ENCODE measurements around the gene SLC25A23. TPM values are rescaled to one million over a fixed set of nuclear protein-coding genes. Genes with fewer than 3 reads are reported as not detected.

SLC25A23 gene
- total RNA-seq, 1 donor from 2014 or later, result 51.4 TPM

DNA sequence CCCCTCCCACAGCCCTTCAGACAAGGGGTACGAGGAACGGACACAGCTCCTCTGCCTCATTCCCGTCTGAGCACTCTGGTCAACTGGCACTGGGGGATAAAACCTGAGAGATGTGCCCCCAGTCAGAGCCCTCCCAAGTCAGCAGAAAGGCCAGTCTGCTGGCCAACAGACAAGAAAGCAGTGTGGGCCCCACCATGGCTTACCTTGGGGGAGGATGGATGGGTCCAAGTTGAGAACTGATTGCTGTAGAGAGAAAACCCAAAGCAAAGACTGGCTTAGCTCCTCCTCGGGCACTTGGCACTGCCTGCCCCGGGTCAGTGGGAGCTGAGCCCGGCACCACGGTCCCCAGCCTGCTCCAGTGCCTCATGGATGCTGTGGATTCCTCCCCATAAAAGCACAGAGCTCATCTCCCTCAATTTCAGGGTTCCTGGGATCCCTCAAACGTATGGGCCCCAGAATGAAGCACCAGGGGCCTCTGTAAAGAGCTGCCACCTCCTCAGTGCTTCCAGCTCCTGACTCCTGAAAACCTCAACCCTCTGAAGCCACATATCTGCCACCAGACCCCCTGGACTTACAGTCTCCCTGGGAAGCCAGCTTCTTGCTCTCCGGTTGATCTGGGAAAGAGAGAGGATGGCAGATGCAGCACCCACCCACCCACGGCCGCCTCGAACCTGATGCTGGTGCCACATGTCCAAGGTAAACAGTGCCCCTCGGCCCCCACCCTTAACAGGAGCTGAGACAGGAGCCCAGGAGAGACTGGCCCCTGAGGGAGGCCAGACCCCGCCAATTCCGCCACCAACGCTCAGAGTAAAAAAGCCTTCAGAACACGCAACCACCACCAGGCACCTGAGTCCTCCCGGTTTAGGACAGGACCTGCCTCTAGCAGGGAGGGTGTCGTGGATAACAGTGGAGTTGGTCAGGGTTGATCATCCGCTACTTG, 38.2 kb downstream of the SLC25A23 start:
- DNase-seq, result no peak
- Histone ChIP-seq H3K4me1 (peaks cover 14% of the 10 kb centered on the region), H3K4me3 (no peak overlapping the region), H3K27ac (no peak overlapping the region), H3K36me3 (peaks cover 61% of the 10 kb centered on the region), H3K27me3 (no peaks in the 10 kb centered on the region), H3K9me3 (no peaks in the 10 kb centered on the region)
- no peak for TF ChIP-seq CTCF (IDR thresholded peaks at IDR 0.05)
- intact Hi-C loops (cut with DNase I), result no loop called here
- ATAC-seq, result no peak

DNA sequence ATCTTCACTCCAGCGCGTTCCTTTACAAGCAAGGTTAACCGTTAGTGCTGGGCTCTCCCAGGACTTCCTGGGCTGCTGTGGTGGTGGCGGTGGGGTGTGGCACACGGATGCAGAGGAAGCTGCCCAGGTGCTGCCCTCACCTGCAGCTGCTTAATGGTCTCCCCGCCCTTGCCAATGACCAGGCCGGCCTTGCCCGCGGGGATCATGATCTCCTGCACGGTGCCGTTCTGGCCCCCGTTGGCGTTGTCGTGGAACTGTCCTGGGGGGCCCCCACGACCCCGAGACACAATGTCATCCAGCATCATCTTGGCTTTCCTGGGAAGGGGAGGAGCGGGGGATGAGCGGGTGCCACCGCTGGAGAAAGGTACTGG, 41.0 kb downstream of the SLC25A23 start:
- TF ChIP-seq CTCF (IDR thresholded peaks at IDR 0.05), result no peak
- no peak for DNase-seq
- ATAC-seq, result no peak
- intact Hi-C loops (cut with DNase I), result no loop called here
- Histone ChIP-seq H3K27me3 (no peaks in the 10 kb centered on the region), H3K9me3 (no peaks in the 10 kb centered on the region), H3K4me1 (peaks cover 13% of the 10 kb centered on the region), H3K27ac (no peak overlapping the region), H3K36me3 (peaks cover 86% of the 10 kb centered on the region), H3K4me3 (no peak overlapping the region)

- peaks cover 7% of the 10 kb centered on the region for H3K4me1 ChIP-seq
- no peak overlapping the region for H3K4me3 ChIP-seq
- no peaks in the 10 kb centered on the region for H3K27me3 ChIP-seq
- DNase-seq, result no peak
- peaks cover 86% of the 10 kb centered on the region for H3K36me3 ChIP-seq
- H3K9me3 ChIP-seq, result no peaks in the 10 kb centered on the region
- intact Hi-C loops (cut with DNase I), result no loop called here
- peak; percentile 50 for ATAC-seq
- TF ChIP-seq CTCF (IDR thresholded peaks at IDR 0.05), result peak; percentile 31
- H3K27ac ChIP-seq, result no peak overlapping the region
Measured at GRCh38 chr19:6417713-6418561, 41.7 kb downstream of the SLC25A23 start.

- H3K4me3 ChIP-seq, result no peak overlapping the region
- H3K27ac ChIP-seq, result no peak overlapping the region
- no peak for TF ChIP-seq CTCF (IDR thresholded peaks at IDR 0.05)
- no peaks in the 10 kb centered on the region for H3K27me3 ChIP-seq
- peaks cover 80% of the 10 kb centered on the region for H3K36me3 ChIP-seq
- DNase-seq (no peak), ATAC-seq (no peak)
- peaks cover 3% of the 10 kb centered on the region for H3K4me1 ChIP-seq
- no peaks in the 10 kb centered on the region for H3K9me3 ChIP-seq
- intact Hi-C loops (cut with DNase I), result no loop called here
Measured at GRCh38 chr19:6416658-6417405, 42.8 kb downstream of the SLC25A23 start.

GRCh38 chr19:6415591-6416190, 43.9 kb downstream of the SLC25A23 start:
- no peak for DNase-seq
- Histone ChIP-seq H3K4me1 (peaks cover 3% of the 10 kb centered on the region), H3K36me3 (peaks cover 68% of the 10 kb centered on the region), H3K27ac (no peak overlapping the region), H3K4me3 (no peak overlapping the region), H3K27me3 (no peaks in the 10 kb centered on the region), H3K9me3 (no peaks in the 10 kb centered on the region)
- ATAC-seq, result no peak
- intact Hi-C loops (cut with DNase I), result no loop called here
- no peak for TF ChIP-seq CTCF (IDR thresholded peaks at IDR 0.05)

All from upper lobe of right lung (tissue), 1 donor.